Measurements from ENCODE around the gene C2CD4C.
"Not testable (repeated sequence)": the region's sequence is repeated elsewhere in the genome, so short reads cannot be mapped to it uniquely, and the experiment has no call there.

Gene C2CD4C

DNA sequence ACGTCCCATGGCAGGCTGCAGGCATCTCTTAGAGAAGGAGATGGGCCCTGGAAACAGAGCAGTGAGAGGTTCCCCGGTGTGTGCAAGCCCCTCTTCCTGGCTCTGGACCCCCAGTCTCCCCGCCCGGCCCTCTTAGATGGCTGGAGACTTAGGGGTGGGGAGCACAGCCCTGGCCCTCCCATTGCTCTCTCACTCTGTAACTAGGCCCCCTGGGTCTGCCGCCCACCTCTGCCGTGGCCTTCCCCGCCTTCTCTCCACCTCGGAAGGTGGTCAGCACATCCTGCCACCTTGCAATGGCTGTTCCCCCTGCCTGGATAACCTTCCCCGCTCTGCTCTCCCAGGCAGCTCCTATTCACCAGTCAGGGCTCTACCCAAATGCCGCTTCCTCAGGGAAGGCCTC lies 21.8 kb upstream of the C2CD4C start:
- no peak overlapping the region for H3K4me3 ChIP-seq (replicated peaks; ENCODE audit: low read depth, low read length)
- TF ChIP-seq, protein P1, sequence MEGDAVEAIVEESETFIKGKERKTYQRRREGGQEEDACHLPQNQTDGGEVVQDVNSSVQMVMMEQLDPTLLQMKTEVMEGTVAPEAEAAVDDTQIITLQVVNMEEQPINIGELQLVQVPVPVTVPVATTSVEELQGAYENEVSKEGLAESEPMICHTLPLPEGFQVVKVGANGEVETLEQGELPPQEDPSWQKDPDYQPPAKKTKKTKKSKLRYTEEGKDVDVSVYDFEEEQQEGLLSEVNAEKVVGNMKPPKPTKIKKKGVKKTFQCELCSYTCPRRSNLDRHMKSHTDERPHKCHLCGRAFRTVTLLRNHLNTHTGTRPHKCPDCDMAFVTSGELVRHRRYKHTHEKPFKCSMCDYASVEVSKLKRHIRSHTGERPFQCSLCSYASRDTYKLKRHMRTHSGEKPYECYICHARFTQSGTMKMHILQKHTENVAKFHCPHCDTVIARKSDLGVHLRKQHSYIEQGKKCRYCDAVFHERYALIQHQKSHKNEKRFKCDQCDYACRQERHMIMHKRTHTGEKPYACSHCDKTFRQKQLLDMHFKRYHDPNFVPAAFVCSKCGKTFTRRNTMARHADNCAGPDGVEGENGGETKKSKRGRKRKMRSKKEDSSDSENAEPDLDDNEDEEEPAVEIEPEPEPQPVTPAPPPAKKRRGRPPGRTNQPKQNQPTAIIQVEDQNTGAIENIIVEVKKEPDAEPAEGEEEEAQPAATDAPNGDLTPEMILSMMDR (IDR thresholded peaks at IDR 0.05; ENCODE audit: low read length, missing control alignments): no peak
- DNase-seq (ENCODE audit: low read depth): no peak

DNA sequence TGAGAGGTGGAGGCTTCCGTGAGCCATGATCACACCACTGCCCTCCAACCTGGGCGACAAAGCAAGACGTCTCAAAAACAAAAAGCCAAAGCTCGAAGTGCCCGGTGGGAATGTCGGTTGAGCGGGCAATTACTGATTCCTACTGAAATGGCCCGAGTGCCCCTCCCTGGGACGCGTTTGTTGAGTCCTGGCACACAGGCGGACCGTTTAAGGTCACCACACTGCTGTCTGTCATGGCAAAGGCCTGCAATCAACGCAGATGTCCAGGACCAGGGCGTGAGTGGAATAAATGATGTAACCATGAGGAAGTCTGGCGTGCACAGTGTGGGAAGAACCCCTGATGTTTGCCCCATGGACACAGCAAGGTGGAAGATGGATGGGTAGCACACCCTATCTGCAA lies 19.2 kb upstream of the C2CD4C start:
- DNase-seq (ENCODE audit: low read depth): no peak
- TF ChIP-seq, protein P1 (IDR thresholded peaks at IDR 0.05; ENCODE audit: low read length, missing control alignments): no peak
- no peak overlapping the region for H3K4me3 ChIP-seq (replicated peaks; ENCODE audit: low read depth, low read length)

DNA sequence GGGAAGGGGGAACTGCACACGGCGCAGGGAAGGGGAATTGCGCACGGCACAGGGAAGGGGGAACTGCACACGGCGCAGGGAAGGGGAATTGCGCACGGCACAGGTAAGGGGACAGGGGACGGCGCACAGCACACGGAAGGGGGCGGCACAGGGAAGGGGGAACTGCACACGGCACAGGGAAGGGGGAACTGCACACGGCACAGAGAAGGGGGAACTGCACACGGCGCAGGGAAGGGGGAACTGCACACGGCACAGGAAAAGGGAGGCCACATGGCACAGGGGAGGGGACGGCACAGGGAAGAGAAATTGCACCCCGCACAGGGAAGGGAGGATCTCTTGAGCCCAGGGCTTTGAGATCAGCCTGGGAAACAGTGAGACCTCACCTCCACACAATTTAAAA lies 18.7 kb upstream of the C2CD4C start:
- H3K4me3 ChIP-seq (replicated peaks; ENCODE audit: low read depth, low read length); DNase-seq (ENCODE audit: low read depth): not testable (repeated sequence)

DNA sequence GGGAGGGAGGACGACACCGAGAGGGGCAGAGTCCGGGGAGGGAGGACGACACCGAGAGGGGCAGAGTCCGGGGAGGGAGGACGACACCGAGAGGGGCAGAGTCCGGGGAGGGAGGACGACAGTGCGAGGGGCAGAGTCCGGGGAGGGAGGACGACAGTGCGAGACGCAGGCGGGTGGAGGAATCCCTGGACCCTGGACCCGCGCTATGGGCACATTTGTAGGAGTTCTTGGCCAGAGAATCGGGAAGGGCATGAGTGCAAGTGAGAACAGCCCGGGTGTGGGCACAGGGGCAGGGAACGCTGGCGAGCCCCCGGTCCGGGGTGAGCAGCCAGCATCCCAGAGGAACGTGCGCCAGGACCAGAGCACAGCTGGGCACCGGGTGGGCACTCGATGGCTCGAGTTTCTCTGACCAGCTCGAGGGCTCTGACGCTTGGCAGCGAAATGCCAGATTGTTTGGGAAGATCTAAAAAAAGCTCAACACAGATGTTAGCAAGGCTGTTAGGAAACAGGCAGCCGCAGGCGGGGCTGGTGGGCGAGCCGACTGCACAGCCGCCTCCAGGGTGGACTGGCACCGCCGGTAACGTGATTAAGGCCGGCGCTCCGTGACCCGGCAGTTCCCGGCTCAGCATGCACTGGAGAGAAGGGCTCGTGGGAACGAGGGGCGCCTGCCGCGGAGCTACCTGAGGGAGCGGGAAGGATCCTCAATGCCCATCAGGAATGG lies 17.9 kb upstream of the C2CD4C start:
- TF ChIP-seq, protein P1 (IDR thresholded peaks at IDR 0.05; ENCODE audit: low read length, missing control alignments): no peak
- no peak overlapping the region for H3K4me3 ChIP-seq (replicated peaks; ENCODE audit: low read depth, low read length)
- DNase-seq (ENCODE audit: low read depth): no peak

DNA sequence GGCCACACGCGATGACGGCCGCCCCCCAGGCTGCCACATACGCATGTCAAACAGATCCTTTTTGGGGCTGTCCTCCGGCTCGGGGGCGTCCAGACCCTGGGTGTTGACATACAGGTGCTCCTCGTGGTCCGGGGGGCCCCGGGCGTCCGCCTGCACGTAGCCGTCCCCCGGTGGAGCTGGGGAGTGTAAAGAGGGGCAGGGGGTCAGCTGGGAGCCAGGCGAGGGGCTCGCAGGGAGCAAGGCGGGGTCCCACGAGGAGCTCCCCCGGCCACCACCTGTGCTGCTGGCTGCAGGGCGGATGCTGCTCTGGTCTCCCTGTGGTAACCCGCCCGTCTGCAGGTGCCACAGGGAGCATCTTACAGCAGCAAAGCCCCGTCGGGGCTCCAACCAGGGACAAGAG lies 16.1 kb upstream of the C2CD4C start:
- TF ChIP-seq, protein P1 (IDR thresholded peaks at IDR 0.05; ENCODE audit: low read length, missing control alignments): no peak
- no peak for DNase-seq (ENCODE audit: low read depth)
- H3K4me3 ChIP-seq (replicated peaks; ENCODE audit: low read depth, low read length): no peak overlapping the region

DNA sequence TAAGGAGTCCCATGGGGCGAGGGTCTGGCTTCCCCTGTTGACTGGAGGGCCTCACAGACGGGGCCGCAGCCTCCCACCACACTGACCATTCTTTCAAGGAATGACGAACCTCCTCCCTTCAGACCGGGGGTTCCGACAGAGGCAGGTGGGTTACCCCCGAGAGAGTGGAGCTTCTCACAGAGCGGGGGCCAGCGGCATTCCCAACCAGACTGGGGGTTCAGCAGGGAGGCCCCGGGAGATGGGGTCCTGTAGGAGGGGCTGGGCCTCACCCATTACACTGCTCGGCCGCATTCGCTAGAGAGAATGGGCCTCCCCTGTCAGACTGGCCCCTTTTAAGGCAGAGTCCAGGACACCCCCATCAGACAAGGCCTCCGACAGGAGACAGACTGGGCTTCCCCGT lies 15.6 kb upstream of the C2CD4C start:
- TF ChIP-seq, protein P1 (IDR thresholded peaks at IDR 0.05; ENCODE audit: low read length, missing control alignments): no peak
- H3K4me3 ChIP-seq (replicated peaks; ENCODE audit: low read depth, low read length): no peak overlapping the region
- no peak for DNase-seq (ENCODE audit: low read depth)

DNA sequence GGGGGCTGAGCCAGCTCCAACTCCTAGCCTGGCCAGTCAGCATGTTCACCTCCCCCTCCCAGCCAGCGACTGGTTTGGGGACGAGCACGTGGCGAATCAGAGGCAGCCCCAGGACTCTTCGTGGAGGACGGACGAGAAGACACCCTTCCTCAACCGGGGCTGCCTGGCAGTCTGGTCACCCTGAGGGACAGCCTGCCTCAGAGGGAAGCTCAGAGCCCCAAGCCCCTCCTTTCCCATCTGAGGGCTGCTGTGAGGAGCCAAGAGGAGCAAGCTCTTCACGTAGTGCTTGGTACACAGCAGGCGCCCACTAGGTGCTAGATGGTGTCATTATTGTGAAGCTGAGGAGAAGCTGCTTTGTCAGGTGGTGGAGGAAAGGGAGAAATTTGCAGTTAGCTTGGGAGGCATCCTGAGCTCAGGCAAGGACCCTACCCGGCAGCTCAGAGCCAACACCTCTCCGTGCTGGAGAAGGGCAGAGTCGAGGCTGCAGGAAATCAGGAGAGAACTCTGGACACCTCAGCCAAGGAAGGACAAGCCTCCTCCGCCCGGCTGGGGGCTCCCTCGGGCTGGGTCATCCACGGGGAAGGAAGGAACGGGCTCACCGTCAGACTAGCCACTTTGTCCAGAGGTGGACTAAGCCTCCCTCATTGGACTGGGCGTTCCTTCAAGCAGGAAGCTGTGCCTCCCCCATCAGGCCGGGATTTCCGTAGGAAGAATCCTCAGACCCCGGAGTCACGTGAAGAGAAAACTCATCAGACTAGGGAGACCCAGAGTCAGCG lies 14.9 kb upstream of the C2CD4C start:
- no peak for DNase-seq (ENCODE audit: low read depth)
- no peak overlapping the region for H3K4me3 ChIP-seq (replicated peaks; ENCODE audit: low read depth, low read length)
- TF ChIP-seq, protein P1 (IDR thresholded peaks at IDR 0.05; ENCODE audit: low read length, missing control alignments): no peak

DNA sequence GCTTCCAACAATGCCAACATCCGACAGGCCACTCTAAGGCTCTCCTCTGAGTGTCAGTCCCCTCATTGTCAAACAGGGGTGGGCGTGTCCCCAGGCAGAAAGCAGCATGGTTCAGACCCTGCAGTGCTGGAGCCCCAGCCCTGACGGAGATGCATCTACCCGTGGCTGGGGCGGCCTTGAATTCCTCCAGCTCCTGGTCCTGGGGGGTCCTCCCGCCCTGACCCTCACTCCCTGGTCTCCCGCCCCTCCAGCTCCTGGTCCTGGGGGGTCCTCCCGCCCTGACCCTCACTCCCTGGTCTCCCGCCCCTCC lies 13.9 kb upstream of the C2CD4C start:
- not testable (repeated sequence) for DNase-seq (ENCODE audit: low read depth)

More for the DNA sequence above, 13.9 kb upstream of the C2CD4C start:
- H3K4me3 ChIP-seq (replicated peaks; ENCODE audit: low read depth, low read length): not testable (repeated sequence)

Data from fibroblast of pulmonary artery (primary cell).